HG02938 (cell line): ENCODE data around the gene ARHGEF4.

Experiments used
- ATAC-seq: cut with Tn5 transposase; IDR thresholded peaks from one replicate; pipeline ENCODE4 v1.9.1; 2021; ENCODE audit warnings: mild to moderate bottlenecking, moderate library complexity; ENCODE audit not compliant: unreplicated experiment

Gene ARHGEF4

DNA sequence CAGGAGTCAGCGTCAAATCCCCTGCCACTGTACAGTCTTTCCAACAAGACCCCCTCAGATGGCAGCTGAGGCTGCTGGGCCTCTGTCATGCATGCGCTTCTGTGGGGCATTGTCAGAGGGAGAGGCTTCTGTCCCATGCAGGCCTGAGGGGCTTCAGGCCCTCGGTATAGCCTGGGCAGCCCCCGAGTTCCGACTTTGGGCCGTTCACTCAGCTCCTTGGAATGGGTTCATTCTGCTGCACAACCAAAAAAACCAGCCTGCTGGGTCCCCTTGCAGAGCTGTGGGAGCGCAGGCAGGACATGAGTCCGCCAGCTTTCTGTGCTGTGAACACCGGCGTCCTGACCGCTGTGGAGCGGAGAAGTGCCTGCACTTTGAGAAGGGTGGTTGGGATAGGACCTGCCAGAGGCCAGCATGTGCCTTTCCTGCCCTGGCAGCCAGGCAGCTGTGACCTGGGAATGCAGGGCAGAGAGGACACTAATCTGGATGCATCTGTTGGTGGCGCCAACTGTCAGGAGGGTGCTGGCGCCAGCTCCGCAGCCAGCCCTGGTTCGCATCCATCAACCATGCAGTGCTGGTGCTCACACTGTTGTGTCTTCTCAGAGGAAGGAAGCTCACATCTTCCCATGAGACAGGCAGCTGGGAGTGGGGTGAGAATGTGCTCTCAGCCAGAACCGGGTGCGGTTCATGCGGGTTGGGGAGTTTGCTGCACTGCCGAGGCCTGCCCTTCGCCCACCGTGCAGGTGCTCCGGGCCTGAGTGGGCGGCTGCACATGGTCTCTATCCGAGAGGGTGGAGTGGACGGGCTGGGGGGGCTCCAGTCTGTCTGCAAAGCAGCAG lies 14.3 kb downstream of the ARHGEF4 start:
- no peak for ATAC-seq

- ATAC-seq: no peak
These were observed 15.1 kb downstream of the ARHGEF4 start for GRCh38 chr2:130851624-130852382.

DNA sequence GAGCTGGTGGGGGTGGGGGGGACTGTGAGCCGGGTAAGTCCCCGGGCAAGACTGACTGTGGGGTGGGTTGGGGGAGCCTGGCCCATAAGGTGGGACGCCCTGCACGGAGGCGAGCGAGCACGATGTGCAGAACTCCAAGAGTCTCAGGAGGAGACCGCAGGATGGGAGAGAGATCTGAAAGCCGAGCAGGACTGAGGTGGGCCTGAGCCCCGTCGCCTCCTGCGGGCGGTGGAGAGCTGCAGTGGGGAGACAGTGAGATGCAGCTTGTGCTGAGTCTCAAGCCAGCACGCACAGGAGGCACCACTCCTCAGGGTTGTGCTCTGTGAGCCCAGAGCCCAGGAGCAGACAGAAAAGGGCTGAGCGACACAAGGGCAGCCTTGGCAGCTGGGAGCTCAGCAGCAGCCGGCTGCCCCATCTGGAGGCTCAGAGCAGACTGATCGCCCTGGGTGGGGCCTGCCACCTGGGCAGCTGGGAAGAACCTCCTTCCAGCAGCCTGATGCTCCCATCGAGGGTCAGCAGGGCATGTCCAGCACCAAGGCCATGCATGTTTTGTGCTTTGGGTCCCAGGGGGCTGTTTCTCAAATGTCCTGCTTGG lies 15.9 kb downstream of the ARHGEF4 start:
- no peak for ATAC-seq

GRCh38 chr2:130853391-130853790 lies 16.7 kb downstream of the ARHGEF4 start:
- no peak for ATAC-seq

GRCh38 chr2:130854301-130854700 lies 17.6 kb downstream of the ARHGEF4 start:
- no peak for ATAC-seq

DNA sequence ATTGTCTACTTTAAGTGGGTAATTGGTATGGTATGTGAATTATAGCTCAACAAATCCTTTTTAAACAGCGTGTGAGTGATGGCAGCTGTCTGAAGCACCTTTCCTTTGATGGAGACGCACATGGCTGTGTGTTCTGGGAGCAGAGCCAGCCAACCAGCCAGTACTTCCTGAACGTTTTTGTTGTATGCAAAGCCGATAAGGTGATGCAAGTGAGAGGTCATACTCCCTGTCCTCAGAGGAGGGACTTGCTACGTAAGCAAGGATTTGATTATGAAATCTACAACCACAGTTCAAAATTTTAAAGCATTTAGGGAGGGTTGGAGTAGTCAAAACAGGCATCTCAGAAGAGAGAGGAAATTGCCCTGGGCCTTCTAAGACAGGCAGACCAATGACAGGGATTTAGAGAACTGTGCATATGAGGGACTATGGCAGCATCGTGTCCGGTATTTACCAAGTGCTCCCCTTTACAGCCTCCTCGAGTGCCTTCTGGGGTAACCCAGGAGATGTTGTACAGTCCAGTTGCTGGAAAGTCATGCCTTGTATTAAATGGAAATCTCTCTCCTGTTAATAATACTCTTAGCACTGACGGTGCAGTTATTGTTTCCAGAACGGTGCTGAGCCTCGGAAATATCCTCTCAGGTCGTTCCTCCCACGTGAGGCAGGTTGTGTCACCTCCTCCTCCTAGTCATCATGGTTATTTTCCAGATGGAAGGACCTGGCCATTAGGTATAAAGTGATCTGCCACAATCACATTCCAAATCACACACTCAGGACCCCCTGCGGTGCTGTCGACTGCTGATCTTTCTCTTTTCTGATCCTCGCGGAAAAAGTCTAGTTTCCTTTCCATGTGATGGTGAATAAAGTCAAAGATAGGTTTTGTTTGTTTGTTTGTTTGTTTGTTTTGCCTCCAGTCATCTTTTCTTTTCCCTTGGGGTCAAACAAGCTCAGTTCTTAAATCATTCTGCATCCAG lies 28.4 kb downstream of the ARHGEF4 start:
- ATAC-seq: no peak

- ATAC-seq: no peak
These were observed 32.9 kb downstream of the ARHGEF4 start for GRCh38 chr2:130869441-130870160.

- ATAC-seq: no peak
These were observed 33.4 kb downstream of the ARHGEF4 start for GRCh38 chr2:130870161-130870485.

DNA sequence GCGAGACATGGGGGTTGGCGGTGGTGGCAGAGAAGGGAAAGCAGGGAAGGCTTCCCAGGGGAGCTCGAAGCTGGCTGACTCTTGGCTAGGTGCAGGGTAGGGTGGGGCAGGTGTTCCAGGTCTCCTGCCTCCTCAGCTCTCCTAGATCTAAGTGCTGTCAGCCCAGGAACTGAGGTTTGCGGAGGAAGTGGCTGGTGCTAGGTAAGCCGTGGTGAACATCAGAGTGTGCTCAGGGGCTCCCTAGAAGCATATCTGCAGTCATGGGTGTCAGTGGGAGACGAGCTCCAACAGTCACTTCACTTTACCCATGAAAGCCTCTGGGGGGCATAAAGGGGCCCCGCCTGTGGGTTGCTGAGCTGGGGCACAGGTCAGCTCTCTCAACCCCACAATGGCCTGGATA lies 34.1 kb downstream of the ARHGEF4 start:
- no peak for ATAC-seq

DNA sequence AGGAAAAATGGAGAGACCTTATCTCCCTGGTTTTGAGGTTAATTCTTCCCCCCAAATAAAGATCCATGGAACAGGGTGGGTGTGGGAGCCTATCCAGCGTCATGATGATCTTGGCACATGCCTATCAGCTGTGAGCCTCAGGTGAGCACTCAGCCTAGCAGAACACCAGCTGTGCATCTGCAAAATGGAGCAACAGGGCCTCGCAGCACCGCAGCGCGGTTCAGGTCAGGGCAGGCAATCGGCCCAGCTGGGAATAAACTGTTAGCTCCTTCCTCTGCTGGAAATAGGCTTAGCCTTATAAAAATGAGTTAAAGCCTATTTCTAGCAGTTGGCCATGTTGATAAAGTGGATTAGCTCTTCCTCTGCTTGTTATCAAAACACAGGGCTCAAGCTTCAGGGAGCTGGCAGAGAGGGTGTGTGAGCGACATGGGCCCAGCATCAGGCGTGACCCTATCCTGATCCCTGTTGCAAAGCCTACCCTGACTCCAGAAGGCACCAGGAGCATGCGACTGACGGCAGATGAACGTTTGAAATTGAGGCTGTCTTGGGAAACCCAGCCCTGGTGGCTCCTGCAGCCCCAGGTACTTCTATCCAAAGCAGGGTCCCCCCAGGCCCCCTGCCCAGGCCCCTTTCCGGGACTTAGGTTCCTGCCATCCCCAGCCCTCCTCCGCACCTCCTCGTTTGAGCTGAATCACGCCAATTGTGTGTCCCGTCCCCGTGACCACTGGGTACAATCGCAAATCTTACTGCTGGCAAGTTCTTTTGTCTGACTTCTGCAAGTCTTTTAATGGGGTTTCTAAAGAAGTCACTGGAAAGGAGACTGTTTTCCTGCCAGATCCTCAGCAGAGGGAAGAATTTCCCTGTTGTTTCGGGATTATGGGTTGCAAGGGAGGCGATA lies 35.4 kb downstream of the ARHGEF4 start:
- no peak for ATAC-seq

DNA sequence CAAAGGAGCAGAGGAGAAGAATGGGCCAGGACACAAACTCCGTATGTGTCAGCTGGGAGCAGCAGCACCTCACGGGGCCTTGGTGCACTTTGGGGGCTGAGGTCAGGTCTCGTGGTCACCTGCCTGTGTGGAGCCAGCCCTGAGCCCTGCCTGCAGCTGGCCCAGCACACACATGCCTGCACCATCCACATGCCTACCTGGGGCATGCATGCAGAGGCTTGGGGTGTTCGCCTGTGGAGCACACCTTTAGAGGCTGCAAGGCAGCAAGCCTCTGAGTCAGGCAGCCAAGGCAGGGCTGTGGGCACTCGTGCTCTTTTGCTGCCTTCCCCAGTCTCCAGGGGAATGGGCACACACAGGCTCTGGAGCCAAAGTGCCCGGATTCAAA lies 36.0 kb downstream of the ARHGEF4 start:
- no peak for ATAC-seq

DNA sequence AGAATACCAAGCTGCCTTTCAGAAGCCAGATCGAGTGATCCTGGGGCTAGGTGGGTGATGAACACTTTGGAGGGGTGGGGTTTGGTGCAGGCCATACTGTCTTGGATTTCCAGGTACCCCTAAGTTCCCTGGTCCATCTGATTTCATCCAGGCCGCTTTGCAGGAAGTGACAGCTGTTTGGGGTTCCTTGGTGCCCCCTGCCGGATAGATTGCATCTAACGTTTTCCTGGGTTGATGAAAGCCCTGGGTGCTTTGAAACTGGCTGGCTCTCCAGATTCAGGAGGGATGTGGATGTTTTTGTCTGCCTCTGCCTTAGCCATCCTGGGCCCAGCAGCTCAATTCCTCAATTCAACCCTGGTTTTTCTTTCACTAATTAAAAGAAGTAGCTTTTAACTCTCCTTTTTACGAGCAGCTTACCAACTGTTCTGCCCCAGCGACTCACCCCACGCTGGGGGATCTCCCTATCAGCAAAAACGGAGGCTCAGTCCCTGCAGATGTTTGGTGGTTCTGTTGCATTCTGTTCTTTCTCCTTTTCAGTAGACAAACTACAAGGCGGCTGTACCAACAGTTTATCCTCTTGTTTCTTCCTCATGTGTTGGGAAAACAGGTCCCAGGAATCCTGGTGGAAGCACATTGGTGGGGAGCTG lies 37.1 kb downstream of the ARHGEF4 start:
- ATAC-seq: peak; percentile 89

GRCh38 chr2:130874512-130874911 lies 37.8 kb downstream of the ARHGEF4 start:
- no peak for ATAC-seq

- no peak for ATAC-seq
These were observed 39.2 kb downstream of the ARHGEF4 start for GRCh38 chr2:130875935-130876334.

GRCh38 chr2:130877258-130877657 lies 40.5 kb downstream of the ARHGEF4 start:
- no peak for ATAC-seq

DNA sequence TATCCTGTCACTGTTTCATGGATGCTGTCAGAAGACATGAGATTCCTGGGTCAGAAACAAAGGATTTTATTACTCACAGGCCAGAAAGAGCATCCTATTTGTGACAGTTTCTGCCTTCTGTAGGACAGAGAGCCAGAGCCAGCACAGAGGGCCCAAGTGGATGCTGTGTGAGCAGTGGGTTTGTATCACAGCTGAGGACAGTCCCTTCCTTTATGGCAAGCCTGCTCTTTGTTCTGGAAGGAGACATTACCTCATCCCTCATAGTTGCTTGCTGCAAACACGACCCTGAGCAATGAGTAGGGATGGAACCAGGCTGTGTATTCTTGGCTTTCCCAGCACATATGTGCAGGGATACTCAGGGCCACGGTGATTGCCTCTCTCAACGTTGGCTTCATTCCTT lies 41.6 kb downstream of the ARHGEF4 start:
- ATAC-seq: no peak

GRCh38 chr2:130878933-130879332 lies 42.2 kb downstream of the ARHGEF4 start:
- ATAC-seq: no peak

GRCh38 chr2:130882111-130882690 lies 45.5 kb downstream of the ARHGEF4 start:
- ATAC-seq: no peak
